MCF 10A (cell line): Measurements from ENCODE around the gene ZNF738. TPM values are rescaled to one million over a fixed set of nuclear protein-coding genes. Genes with fewer than 3 reads are reported as not detected.

ENCODE experiments used
- BruUV-seq: library from RNA; stranded (reverse); fragments of 400-500 nt; replicated peaks from 2 replicates; lab custom pipeline; 2021; lab: Mats Ljungman, UMichigan
- CTCF ChIA-PET: fragments of 300-600 bp; sonication (Branson Sonifier 250); formaldehyde crosslinking; extraction: SDS; loops from one replicate; lab custom pipeline; 2021; ENCODE audit warnings: antibody characterized with exemption, inconsistent platforms; lab: Yijun Ruan, JAX
- POLR2A ChIA-PET: fragments of 300-600, 350-650 bp; sonication (Branson Sonifier 250); formaldehyde crosslinking; extraction: SDS; loops from one replicate; lab custom pipeline; 2020; ENCODE audit warnings: antibody characterized with exemption, inconsistent platforms; lab: Yijun Ruan, JAX
- DNase-seq: peaks from one replicate; pipeline ENCODE4 v3.0.0-alpha.2; 2018; ENCODE audit not compliant: unreplicated experiment
- H3K27ac Mint-ChIP-seq: one replicate; pipeline ENCODE4 v1.8.0; 2022; ENCODE audit warnings: mild to moderate bottlenecking, low read depth, mixed read lengths; ENCODE audit not compliant: unreplicated experiment
- H3K27me3 Mint-ChIP-seq: one replicate; pipeline ENCODE4 v1.8.0; 2022; ENCODE audit warnings: mixed read lengths; ENCODE audit not compliant: insufficient read depth, unreplicated experiment
- H3K36me3 Mint-ChIP-seq: one replicate; pipeline ENCODE4 v1.8.0; 2022; ENCODE audit warnings: mild to moderate bottlenecking, moderate library complexity, mixed read lengths; ENCODE audit not compliant: insufficient read depth, unreplicated experiment
- H3K4me1 Mint-ChIP-seq: one replicate; pipeline ENCODE4 v1.8.0; 2022; ENCODE audit warnings: mixed read lengths; ENCODE audit not compliant: insufficient read depth, unreplicated experiment
- H3K4me3 Mint-ChIP-seq: one replicate; pipeline ENCODE4 v1.8.0; 2022; ENCODE audit warnings: mild to moderate bottlenecking, moderate library complexity, mixed read lengths; ENCODE audit not compliant: unreplicated experiment
- H3K9me3 Mint-ChIP-seq: one replicate; pipeline ENCODE4 v1.8.0; 2022; ENCODE audit warnings: mixed read lengths; ENCODE audit not compliant: unreplicated experiment
- CTCF ChIP-seq: fragments of 200-600 bp; IDR thresholded peaks from one replicate; pipeline ENCODE4 v1.8.0; 2022; ENCODE audit warnings: antibody characterized with exemption, mild to moderate bottlenecking; ENCODE audit not compliant: unreplicated experiment
- intact Hi-C: fragments of 100-400 bp; cut with micrococcal nuclease; formaldehyde crosslinking; loops from 2 replicates; pipeline ENCODE4 v1.14.1; 2022
- total RNA-seq: library from RNA; stranded (reverse); gene quantifications from 2 replicates; pipeline ENCODE4 v1.2.3, GENCODE V29; 2022

The ZNF738 gene
- total RNA-seq, 1 experiment from 2014 or later: 3.4 TPM

GRCh38 chr19:21383980-21384582 lies 25.3 kb downstream of the ZNF738 start:
- H3K9me3 Mint-ChIP-seq: peaks cover 41% of the 10 kb centered on the region
- intact Hi-C loops: no loop called here
- BruUV-seq: no TSS peak
- no peak overlapping the region for H3K27ac Mint-ChIP-seq
- ChIA-PET CTCF (no interaction called here), POLR2A (no interaction called here)
- TF ChIP-seq CTCF: no peak
- no peak for DNase-seq
- H3K4me1 Mint-ChIP-seq: no peaks in the 10 kb centered on the region
- no peaks in the 10 kb centered on the region for H3K27me3 Mint-ChIP-seq
- peaks cover 5% of the 10 kb centered on the region for H3K36me3 Mint-ChIP-seq
- H3K4me3 Mint-ChIP-seq: no peak overlapping the region

GRCh38 chr19:21396121-21396520 lies 37.3 kb downstream of the ZNF738 start:
- ChIA-PET CTCF (no interaction called here), POLR2A (interaction anchor here (1.4 to 3.9 kb wide), 8 partner anchors 12 to 473 kb away, joined by 4 to 39 read pairs (median 10); partner anchors contain the start of genes ZNF429, ZNF708, ZNF738 and ZNF85)
- Mint-ChIP-seq H3K9me3 (peaks cover 25% of the 10 kb centered on the region), H3K36me3 (peaks cover 26% of the 10 kb centered on the region), H3K27me3 (no peaks in the 10 kb centered on the region), H3K4me1 (no peaks in the 10 kb centered on the region), H3K4me3 (no peak overlapping the region), H3K27ac (no peak overlapping the region)
- DNase-seq: no peak
- no peak for TF ChIP-seq CTCF
- intact Hi-C loops: no loop called here
- no TSS peak for BruUV-seq

GRCh38 chr19:21396893-21397572 lies 38.2 kb downstream of the ZNF738 start, which contains the start of gene ZNF493:
Gene ZNF493, plus strand, starts transcription at chr19:21397133. Its CDS starts 105 bp downstream, at chr19:21397238.
- no peaks in the 10 kb centered on the region for H3K4me1 Mint-ChIP-seq
- H3K27me3 Mint-ChIP-seq: no peaks in the 10 kb centered on the region
- BruUV-seq: no TSS peak
- POLR2A ChIA-PET: interaction anchor here (0.7 to 3.9 kb wide), 20 partner anchors 11 to 620 kb away, joined by 3 to 39 read pairs (median 4); partner anchors contain the start of genes ZNF429, ZNF430, ZNF431 and ZNF708
- H3K9me3 Mint-ChIP-seq: peaks cover 20% of the 10 kb centered on the region
- CTCF ChIA-PET: interaction anchor here (0.6 to 1.2 kb wide), 4 partner anchors 37 to 892 kb away, joined by 3 to 5 read pairs (median 4); no protein-coding TSS in a partner anchor
- H3K4me3 Mint-ChIP-seq: peak within 1 kb of the TSS; percentile 93
- peak; percentile 99 for DNase-seq
- peak within 1 kb of the TSS; percentile 84 for H3K27ac Mint-ChIP-seq
- H3K36me3 Mint-ChIP-seq: peaks cover 26% of the 10 kb centered on the region
- intact Hi-C loops: no loop called here
- no peak for TF ChIP-seq CTCF

GRCh38 chr19:21398851-21399250 lies 40.1 kb downstream of the ZNF738 start:
- DNase-seq: no peak

More at GRCh38 chr19:21398851-21399250, 40.1 kb downstream of the ZNF738 start:
- Mint-ChIP-seq H3K27me3 (no peaks in the 10 kb centered on the region), H3K27ac (no peak overlapping the region), H3K4me1 (no peaks in the 10 kb centered on the region), H3K4me3 (no peak overlapping the region), H3K36me3 (peaks cover 42% of the 10 kb centered on the region), H3K9me3 (peaks cover 17% of the 10 kb centered on the region)
- ChIA-PET POLR2A (interaction anchor here (2.6 to 3.9 kb wide), 4 partner anchors 14 to 107 kb away, joined by 10 to 39 read pairs (median 28); partner anchors contain the start of genes ZNF429, ZNF708 and ZNF738), CTCF (interaction anchor here (0.6 kb wide), 1 partner anchor 472 kb away, joined by 3 read pairs; no protein-coding TSS in a partner anchor)
- intact Hi-C loops: no loop called here
- no TSS peak for BruUV-seq
- TF ChIP-seq CTCF: no peak
